SK-N-SH (cell line): ENCODE measurements around the gene KIFC3. TPM values are rescaled to one million over a fixed set of nuclear protein-coding genes. Genes with fewer than 3 reads are reported as not detected.

Experiments used
- CTCF ChIA-PET: fragments of 300-600, 350-600 bp; formaldehyde crosslinking; extraction: SDS; loops from one replicate; lab custom pipeline; 2021; lab: Yijun Ruan, JAX
- POLR2A ChIA-PET: fragments of 350-600 bp; sonication (Branson Sonifier 250); formaldehyde crosslinking; extraction: SDS; loops from one replicate; lab custom pipeline; 2020; ENCODE audit warnings: antibody characterized with exemption, inconsistent platforms; lab: Yijun Ruan, JAX
- DNase-seq: peaks from one replicate; pipeline ENCODE4 v3.0.0; 2012
- H2AFZ ChIP-seq: fragments of 200-600 bp; sonication (generic); 2 replicates; pipeline ENCODE4 v1.8.1; 2016; ENCODE audit warnings: antibody characterized with exemption, mild to moderate bottlenecking, low read depth
- H3F3A ChIP-seq: fragments of 200-600 bp; sonication (generic); replicated peaks from 2 replicates; pipeline ENCODE3; 2016; ENCODE audit warnings: antibody characterized with exemption, mild to moderate bottlenecking; ENCODE audit not compliant: insufficient read depth
- H3K27ac ChIP-seq, 2 experiments: fragments of 200-500 bp in 1 of 2; fragments of 200-600 bp in 1 of 2; sonication (Bioruptor generic) in 1 of 2; sonication (generic), shearing (Covaris generic) in 1 of 2; 2 replicates each; pipeline versions ENCODE4 v1.5.1 to v1.6.1; 2014 to 2016; ENCODE audit warnings: low read depth in 2 of 2, inconsistent platforms in 1 of 2, low read length in 1 of 2, mild to moderate bottlenecking in 1 of 2, mixed read lengths in 1 of 2
- H3K27me3 ChIP-seq: fragments of 200-600 bp; sonication (generic), shearing (Covaris generic); 2 replicates; pipeline ENCODE4 v1.6.1; 2016; ENCODE audit warnings: mixed run types; ENCODE audit not compliant: insufficient read depth
- H3K36me3 ChIP-seq, 2 experiments: fragments of 200-500 bp in 1 of 2; fragments of 200-600 bp in 1 of 2; sonication (Bioruptor generic) in 1 of 2; sonication (generic) in 1 of 2; replicated peaks in 1 of 2; 2 replicates each; pipeline versions ENCODE3 to v1.5.1; 2014 to 2016; ENCODE audit warnings: low read length in 1 of 2, mild to moderate bottlenecking in 1 of 2; ENCODE audit not compliant: insufficient read depth in 2 of 2, control insufficient read depth in 1 of 2
- H3K4me1 ChIP-seq, 2 experiments: fragments of 200-500 bp in 1 of 2; fragments of 200-600 bp in 1 of 2; sonication (Bioruptor generic) in 1 of 2; sonication (generic), shearing (Covaris generic) in 1 of 2; 2 replicates each; pipeline versions ENCODE4 v1.5.1 to v1.6.1; 2014 to 2016; ENCODE audit warnings: low read depth in 1 of 2, low read length in 1 of 2, mixed run types in 1 of 2; ENCODE audit not compliant: insufficient read depth in 2 of 2, control insufficient read depth in 1 of 2
- H3K4me2 ChIP-seq: fragments of 200-600 bp; sonication (generic), shearing (Covaris generic); 2 replicates; pipeline ENCODE4 v1.6.1; 2017; ENCODE audit warnings: mixed run types
- H3K4me3 ChIP-seq, 2 experiments: fragments of 200-500 bp in 1 of 2; fragments of 200-600 bp in 1 of 2; sonication (Bioruptor generic) in 1 of 2; sonication (generic), shearing (Covaris generic) in 1 of 2; 2 replicates each; pipeline versions ENCODE4 v1.5.1 to v1.8.1; 2014 to 2016; ENCODE audit warnings: low read depth in 2 of 2, inconsistent platforms in 1 of 2, low read length in 1 of 2, mild to moderate bottlenecking in 1 of 2, mixed read lengths in 1 of 2, moderate library complexity in 1 of 2
- H3K79me2 ChIP-seq: fragments of 200-600 bp; sonication (generic); 2 replicates; pipeline ENCODE4 v1.8.1; 2017; ENCODE audit warnings: mild to moderate bottlenecking; ENCODE audit not compliant: insufficient read depth
- H3K9ac ChIP-seq: fragments of 200-600 bp; sonication (generic); 2 replicates; pipeline ENCODE4 v1.6.1; 2017; ENCODE audit warnings: mixed run types
- H3K9me2 ChIP-seq: fragments of 200-600 bp; sonication (generic); 2 replicates; pipeline ENCODE4 v1.6.1; 2017; ENCODE audit warnings: mixed run types
- H3K9me3 ChIP-seq: fragments of 200-600 bp; sonication (generic); 2 replicates; pipeline ENCODE4 v1.6.1; 2017; ENCODE audit warnings: mixed run types, mild to moderate bottlenecking, moderate library complexity
- H4K20me1 ChIP-seq: fragments of 200-600 bp; sonication (generic); 2 replicates; pipeline ENCODE4 v1.6.1; 2017; ENCODE audit warnings: mild to moderate bottlenecking, mixed run types; ENCODE audit not compliant: insufficient read depth
- EP300 ChIP-seq, 2 experiments: IDR thresholded peaks; 2 replicates each; pipeline versions ENCODE4 v1.4.0 to v1.6.1; 2012; ENCODE audit warnings: borderline replicate concordance in 1 of 2, low read depth in 1 of 2, low read length in 1 of 2
- EZH2phosphoT487 ChIP-seq: fragments of 200-600 bp; sonication (generic); IDR thresholded peaks from 2 replicates; pipeline ENCODE4 v1.6.1; 2017; ENCODE audit warnings: low read depth, mixed run types, mild to moderate bottlenecking, antibody characterized with exemption, moderate library complexity, borderline replicate concordance
- FOSL2 ChIP-seq: IDR thresholded peaks from 2 replicates; pipeline ENCODE4 v1.4.0; 2012; ENCODE audit warnings: low read depth, mild to moderate bottlenecking, moderate library complexity, borderline replicate concordance
- FOXJ3 ChIP-seq: sonication (generic); formaldehyde crosslinking; IDR thresholded peaks from 2 replicates; pipeline ENCODE4 v1.5.1; 2020; ENCODE audit warnings: mild to moderate bottlenecking, missing genetic modification reagents
- FOXM1 ChIP-seq: IDR thresholded peaks from 2 replicates; pipeline ENCODE4 v1.4.0; 2012; ENCODE audit warnings: low read depth, mild to moderate bottlenecking
- GATA2 ChIP-seq: sonication (generic); formaldehyde crosslinking; IDR thresholded peaks from 2 replicates; pipeline ENCODE4 v1.5.0; 2020; ENCODE audit warnings: mild to moderate bottlenecking, missing genetic modification reagents
- JUND ChIP-seq: IDR thresholded peaks from 2 replicates; pipeline ENCODE4 v1.4.0; 2012
- MEF2A ChIP-seq: IDR thresholded peaks from 2 replicates; pipeline ENCODE4 v1.4.0; 2012; ENCODE audit warnings: low read depth, borderline replicate concordance
- MXI1 ChIP-seq: IDR thresholded peaks from 2 replicates; pipeline ENCODE4 v1.6.1; 2012; ENCODE audit warnings: mild to moderate bottlenecking, low read depth, low read length, improper control_type of control experiment
- NFIC ChIP-seq: IDR thresholded peaks from 2 replicates; pipeline ENCODE4 v1.4.0; 2012; ENCODE audit warnings: borderline replicate concordance
- NRF1 ChIP-seq: IDR thresholded peaks from 2 replicates; pipeline ENCODE4 v1.6.1; 2012; ENCODE audit warnings: low read depth, mild to moderate bottlenecking, low read length
- POLR2AphosphoS5 ChIP-seq: IDR thresholded peaks from 2 replicates; pipeline ENCODE4 v1.6.1; 2012; ENCODE audit warnings: low read depth, low read length
- RAD21 ChIP-seq: IDR thresholded peaks from 2 replicates; pipeline ENCODE4 v1.6.1; 2012; ENCODE audit warnings: mild to moderate bottlenecking, low read length
- RCOR1 ChIP-seq: fragments of 150-350 bp; IDR thresholded peaks from 2 replicates; pipeline ENCODE4 v1.6.1; 2017; ENCODE audit warnings: antibody characterized with exemption, low read length
- RFX5 ChIP-seq: IDR thresholded peaks from 2 replicates; pipeline ENCODE4 v1.6.1; 2012; ENCODE audit warnings: mild to moderate bottlenecking, improper control_type of control experiment, low read length
- RXRA ChIP-seq: IDR thresholded peaks from 2 replicates; pipeline ENCODE4 v1.4.0; 2012; ENCODE audit warnings: low read depth, mild to moderate bottlenecking, borderline replicate concordance
- SIN3A ChIP-seq: IDR thresholded peaks from 2 replicates; pipeline ENCODE4 v1.6.1; 2012; ENCODE audit warnings: low read depth, mild to moderate bottlenecking, low read length, moderate library complexity, borderline replicate concordance
- SMC3 ChIP-seq: IDR thresholded peaks from 2 replicates; pipeline ENCODE4 v1.6.1; 2012; ENCODE audit warnings: low read depth, low read length, improper control_type of control experiment
- WGBS: methylation state at CpG from one replicate; pipeline ENCODE4 v1.1.6; 2017; ENCODE audit warnings: low lambda C conversion rate; 5-methylcytosine and 5-hydroxymethylcytosine counted together
- polyA plus RNA-seq, 3 experiments: library from polyadenylated mRNA; depleted of rRNA; stranded (reverse); fragments of >200 nt; gene quantifications; 2 replicates each; pipeline ENCODE4 v1.2.3, GENCODE V29; 2012
- TF ChIP-seq, protein P1 (sequence below): IDR thresholded peaks from 2 replicates; pipeline ENCODE4 v1.4.0; 2012; ENCODE audit warnings: low read depth, borderline replicate concordance
- TF ChIP-seq, protein P2 (sequence below): IDR thresholded peaks from 2 replicates; pipeline ENCODE4 v1.4.0; 2012; ENCODE audit warnings: low read depth
- TF ChIP-seq, protein P3 (sequence below): IDR thresholded peaks from 2 replicates; pipeline ENCODE4 v1.4.0; 2012; ENCODE audit warnings: low read depth, borderline replicate concordance

Gene KIFC3
- polyA plus RNA-seq, 1 of the 3 experiments (the other 2 are of a cell fraction) = 65.4 TPM

DNA sequence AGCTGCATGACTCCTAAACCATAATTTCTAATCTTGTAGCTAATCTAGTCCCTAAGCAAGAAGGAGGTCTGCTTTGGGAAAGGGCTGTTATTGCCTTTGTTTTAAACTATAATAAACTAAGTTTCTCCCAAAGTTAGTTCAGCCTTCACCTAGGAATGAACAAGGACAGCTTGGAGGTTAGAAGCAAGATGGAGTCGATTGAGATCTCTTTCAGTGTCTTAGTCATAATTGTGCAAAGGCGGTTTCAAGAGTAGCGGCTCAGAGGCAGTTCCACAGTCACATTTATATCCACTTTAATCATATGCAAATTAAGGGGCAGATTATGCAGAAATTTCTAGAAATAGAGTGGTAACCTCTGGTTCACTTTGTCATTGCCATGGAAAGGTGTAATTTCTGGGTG is 90.3 kb downstream of the KIFC3 start:
- H3F3A ChIP-seq = no peaks in the 10 kb centered on the region
- TF ChIP-seq FOXM1 (no peak), SMC3 (no peak), FOXJ3 (no peak), SIN3A (no peak)
- H3K9me3 ChIP-seq = no peaks in the 10 kb centered on the region
- no peaks in the 10 kb centered on the region for H3K79me2 ChIP-seq
- no peak for DNase-seq
- peaks cover 17% of the 10 kb centered on the region for H3K27me3 ChIP-seq
- no peak overlapping the region for H2AFZ ChIP-seq
- no peaks in the 10 kb centered on the region for H4K20me1 ChIP-seq
- no peak overlapping the region for H3K4me3 ChIP-seq
- H3K4me1 ChIP-seq = no peaks in the 10 kb centered on the region; a peak in 1 of 4 replicates
- H3K9me2 ChIP-seq = no peaks in the 10 kb centered on the region
- H3K27ac ChIP-seq = no peak overlapping the region
- CTCF ChIA-PET = interaction anchor here (1.4 to 2.3 kb wide), 2 partner anchors 23 to 135 kb away, joined by 4 to 10 read pairs; partner anchors contain the start of gene KATNB1
- no peak overlapping the region for H3K9ac ChIP-seq
- no peak overlapping the region for H3K4me2 ChIP-seq
- POLR2A ChIA-PET = no interaction called here
- no peaks in the 10 kb centered on the region for H3K36me3 ChIP-seq
- 79% methylated on average over 3 of the region's 3 CpGs for WGBS

DNA sequence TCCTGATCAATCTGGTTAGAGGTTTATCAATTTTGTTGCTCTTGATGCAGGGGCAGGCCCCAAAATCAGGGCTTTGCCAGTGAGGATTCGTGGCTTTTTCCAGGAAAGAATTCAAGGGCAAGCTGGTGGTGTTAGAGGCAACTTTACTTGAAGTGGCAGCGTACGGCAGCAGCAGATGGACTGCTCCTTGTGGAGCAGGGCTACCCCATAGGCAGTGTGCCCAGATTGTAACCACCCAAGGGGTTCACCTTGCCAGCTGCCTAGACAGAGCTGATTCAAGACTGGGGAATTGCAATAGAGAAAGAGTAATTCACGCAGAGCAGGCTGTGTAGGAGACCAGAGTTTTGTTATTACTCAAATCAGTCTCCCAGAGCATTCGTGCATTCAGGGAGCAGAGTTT is 90.9 kb downstream of the KIFC3 start:
- Histone ChIP-seq H3K9me2 (no peaks in the 10 kb centered on the region), H3K4me3 (no peak overlapping the region), H3K36me3 (no peaks in the 10 kb centered on the region), H3K4me2 (no peak overlapping the region), H3K4me1 (no peaks in the 10 kb centered on the region; a peak in 1 of 4 replicates), H4K20me1 (no peaks in the 10 kb centered on the region), H3F3A (no peaks in the 10 kb centered on the region), H3K79me2 (no peaks in the 10 kb centered on the region), H2AFZ (no peak overlapping the region), H3K9ac (no peak overlapping the region), H3K27me3 (peaks cover 17% of the 10 kb centered on the region), H3K9me3 (no peaks in the 10 kb centered on the region), H3K27ac (no peak overlapping the region)
- no peak for DNase-seq
- CTCF ChIA-PET = interaction anchor here (1.0 to 2.3 kb wide), 3 partner anchors 8 to 135 kb away, joined by 3 to 10 read pairs (median 4); partner anchors contain the start of gene KATNB1
- POLR2A ChIA-PET = no interaction called here
- TF ChIP-seq MEF2A (no peak), RFX5 (no peak), NFIC (no peak), POLR2AphosphoS5 (no peak), RXRA (no peak), MXI1 (no peak), NRF1 (no peak), JUND (no peak), EZH2phosphoT487 (no peak), RAD21 (no peak), EP300 (IDR thresholded peaks at IDR 0.05; ENCODE audit: borderline replicate concordance in 1 of 2, low read depth in 1 of 2, low read length in 1 of 2) (no peak), RCOR1 (no peak), FOSL2 (no peak), GATA2 (CRISPR knock-in tag) (no peak)
- TF ChIP-seq, protein P1, sequence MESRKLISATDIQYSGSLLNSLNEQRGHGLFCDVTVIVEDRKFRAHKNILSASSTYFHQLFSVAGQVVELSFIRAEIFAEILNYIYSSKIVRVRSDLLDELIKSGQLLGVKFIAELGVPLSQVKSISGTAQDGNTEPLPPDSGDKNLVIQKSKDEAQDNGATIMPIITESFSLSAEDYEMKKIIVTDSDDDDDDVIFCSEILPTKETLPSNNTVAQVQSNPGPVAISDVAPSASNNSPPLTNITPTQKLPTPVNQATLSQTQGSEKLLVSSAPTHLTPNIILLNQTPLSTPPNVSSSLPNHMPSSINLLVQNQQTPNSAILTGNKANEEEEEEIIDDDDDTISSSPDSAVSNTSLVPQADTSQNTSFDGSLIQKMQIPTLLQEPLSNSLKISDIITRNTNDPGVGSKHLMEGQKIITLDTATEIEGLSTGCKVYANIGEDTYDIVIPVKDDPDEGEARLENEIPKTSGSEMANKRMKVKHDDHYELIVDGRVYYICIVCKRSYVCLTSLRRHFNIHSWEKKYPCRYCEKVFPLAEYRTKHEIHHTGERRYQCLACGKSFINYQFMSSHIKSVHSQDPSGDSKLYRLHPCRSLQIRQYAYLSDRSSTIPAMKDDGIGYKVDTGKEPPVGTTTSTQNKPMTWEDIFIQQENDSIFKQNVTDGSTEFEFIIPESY = no peak
- TF ChIP-seq, protein P2, sequence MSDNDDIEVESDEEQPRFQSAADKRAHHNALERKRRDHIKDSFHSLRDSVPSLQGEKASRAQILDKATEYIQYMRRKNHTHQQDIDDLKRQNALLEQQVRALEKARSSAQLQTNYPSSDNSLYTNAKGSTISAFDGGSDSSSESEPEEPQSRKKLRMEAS = no peak
- TF ChIP-seq, protein P3, sequence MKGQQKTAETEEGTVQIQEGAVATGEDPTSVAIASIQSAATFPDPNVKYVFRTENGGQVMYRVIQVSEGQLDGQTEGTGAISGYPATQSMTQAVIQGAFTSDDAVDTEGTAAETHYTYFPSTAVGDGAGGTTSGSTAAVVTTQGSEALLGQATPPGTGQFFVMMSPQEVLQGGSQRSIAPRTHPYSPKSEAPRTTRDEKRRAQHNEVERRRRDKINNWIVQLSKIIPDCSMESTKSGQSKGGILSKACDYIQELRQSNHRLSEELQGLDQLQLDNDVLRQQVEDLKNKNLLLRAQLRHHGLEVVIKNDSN = no peak
- 66% methylated on average over 5 of the region's 5 CpGs for WGBS
